ENCODE results near the gene ITGB1BP1. TPM values are rescaled to one million over a fixed set of nuclear protein-coding genes. Genes with fewer than 3 reads are reported as not detected.

Gene ITGB1BP1
- total and polyA plus RNA-seq, 2 of the 13 experiments (the other 11 are each of a cell fraction or from before 2014, with no cell fraction given): 106 to 108 TPM

DNA sequence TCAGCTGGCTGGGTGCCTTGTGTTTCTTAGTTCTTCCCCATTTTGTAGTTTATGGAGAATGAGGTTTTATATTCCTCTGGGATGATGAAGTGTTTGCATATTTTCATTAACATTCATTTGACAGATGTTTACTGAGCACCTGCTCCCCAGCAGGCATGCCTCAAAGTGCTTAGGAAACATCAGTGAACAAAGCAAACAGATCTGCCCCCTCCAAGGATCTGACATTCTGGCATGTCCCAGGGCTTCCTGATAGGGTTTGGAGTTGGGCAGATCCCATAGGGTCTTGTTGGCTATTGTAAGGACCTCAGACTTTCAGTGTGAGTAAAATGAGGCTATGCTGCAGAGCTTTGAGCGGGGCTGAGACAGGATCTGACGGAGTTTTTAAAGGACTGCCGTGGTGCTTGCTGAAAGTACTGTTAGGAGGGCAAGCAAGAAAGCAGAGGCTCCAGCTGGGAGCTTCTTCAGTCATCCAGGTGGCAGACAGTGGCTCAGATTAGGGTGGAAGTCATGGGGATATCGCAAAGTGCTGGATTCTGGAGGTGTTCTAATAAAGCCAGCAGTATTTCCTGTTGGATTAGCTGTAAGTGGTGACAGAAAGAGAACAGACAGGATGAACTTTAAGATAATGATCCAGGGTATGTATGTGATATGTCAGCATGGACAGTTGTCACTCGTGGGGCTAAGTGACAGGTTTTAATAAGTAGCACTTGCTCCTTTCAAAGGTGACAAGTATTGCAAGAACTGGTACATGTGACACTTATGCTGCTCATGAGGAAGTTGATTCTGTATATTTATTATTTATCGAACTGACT, 39.8 kb upstream of the ITGB1BP1 start:
- TSS peak; percentile 32 for BruUV-seq (replicated peaks)
- Histone ChIP-seq H3K4me3 (replicated peaks in 1 of 3; ENCODE audit: insufficient read depth in 1 of 3, low read depth in 2 of 3, low read length in 3 of 3) (no peak overlapping the region), H3K27ac (ENCODE audit: extremely low read length, insufficient read depth, low read length) (no peak overlapping the region), H3K4me2 (ENCODE audit: low read depth, low read length) (no peak overlapping the region), H3K9me3 (ENCODE audit: low read length) (no peaks in the 10 kb centered on the region), H2AFZ (ENCODE audit: low read length) (no peak overlapping the region), H3K4me1 (ENCODE audit: insufficient read depth, low read length) (peaks cover 8% of the 10 kb centered on the region; the same call in 1 of the 2 replicates), H3K27me3 (ENCODE audit: control insufficient read depth in 1 of 2, insufficient read depth in 2 of 2, low read length in 2 of 2) (no peaks in the 10 kb centered on the region), H4K20me1 (ENCODE audit: insufficient read depth, low read length) (no peaks in the 10 kb centered on the region), H3K79me2 (ENCODE audit: insufficient read depth, low read length) (no peaks in the 10 kb centered on the region), H3K36me3 (replicated peaks in 1 of 2; ENCODE audit: control insufficient read depth in 1 of 2, insufficient read depth in 2 of 2, low read length in 2 of 2) (peaks cover 11 to 41% of the 10 kb centered on the region in 2 experiments), H3K9ac (ENCODE audit: insufficient read depth, low read depth, low read length) (no peak overlapping the region)
- DNase-seq (ENCODE audit: low spot score) (no peak), FAIRE-seq (no peak), ATAC-seq (no peak)
- ChIA-PET POLR2A (no interaction called here), CTCF (ENCODE audit: low intra/inter-chr PET ratio, low total read pairs) (no interaction called here)
- in situ Hi-C loops (cut with HindIII; ENCODE audit: extremely low pct_ligation_motif_present, low pct_unique_long_range_greater_than_20kb): no loop called here
- TF ChIP-seq TEAD3 (CRISPR knock-in tag; optimal IDR thresholded peaks at IDR 0.05; ENCODE audit: borderline replicate concordance) (no peak), SNAI1 (CRISPR knock-in tag; IDR thresholded peaks at IDR 0.05; ENCODE audit: borderline replicate concordance) (no peak), PCBP2 (optimal IDR thresholded peaks at IDR 0.05; ENCODE audit: low read depth, low read length, poor library complexity, severe bottlenecking) (no peak), ZFP1 (CRISPR knock-in tag; IDR thresholded peaks at IDR 0.05) (no peak), ZNF432 (CRISPR knock-in tag; IDR thresholded peaks at IDR 0.05; ENCODE audit: borderline replicate concordance) (no peak)
- TF ChIP-seq, protein P1, sequence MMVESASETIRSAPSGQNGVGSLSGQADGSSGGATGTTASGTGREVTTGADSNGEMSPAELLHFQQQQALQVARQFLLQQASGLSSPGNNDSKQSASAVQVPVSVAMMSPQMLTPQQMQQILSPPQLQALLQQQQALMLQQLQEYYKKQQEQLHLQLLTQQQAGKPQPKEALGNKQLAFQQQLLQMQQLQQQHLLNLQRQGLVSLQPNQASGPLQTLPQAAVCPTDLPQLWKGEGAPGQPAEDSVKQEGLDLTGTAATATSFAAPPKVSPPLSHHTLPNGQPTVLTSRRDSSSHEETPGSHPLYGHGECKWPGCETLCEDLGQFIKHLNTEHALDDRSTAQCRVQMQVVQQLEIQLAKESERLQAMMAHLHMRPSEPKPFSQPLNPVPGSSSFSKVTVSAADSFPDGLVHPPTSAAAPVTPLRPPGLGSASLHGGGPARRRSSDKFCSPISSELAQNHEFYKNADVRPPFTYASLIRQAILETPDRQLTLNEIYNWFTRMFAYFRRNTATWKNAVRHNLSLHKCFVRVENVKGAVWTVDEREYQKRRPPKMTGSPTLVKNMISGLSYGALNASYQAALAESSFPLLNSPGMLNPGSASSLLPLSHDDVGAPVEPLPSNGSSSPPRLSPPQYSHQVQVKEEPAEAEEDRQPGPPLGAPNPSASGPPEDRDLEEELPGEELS (CRISPR knock-in tag; IDR thresholded peaks at IDR 0.05): no peak
- 98% methylated on average over 6 of the region's 6 CpGs for WGBS (ENCODE audit: low lambda C conversion rate)
- intact Hi-C loops (cut with micrococcal nuclease; ENCODE audit: unreplicated experiment): no loop called here

Data from HepG2 (cell line).